Caki2 (cell line): ENCODE results near the gene ZACN. TPM values are rescaled to one million over a fixed set of nuclear protein-coding genes. Genes with fewer than 3 reads are reported as not detected.

ENCODE experiments used
- DNase-seq: peaks from one replicate; pipeline ENCODE4 v3.0.0-alpha.2; 2015; ENCODE audit warnings: low read depth
- in situ Hi-C: cut with HindIII; loops from 2 replicates; pipeline ENCODE4 v1.10.0; 2016; ENCODE audit warnings: low sequenced_read_pairs, low pct_unique_long_range_greater_than_20kb, mixed read lengths
- total RNA-seq: library from RNA; depleted of rRNA; stranded (reverse); fragments of >200 nt; shearing (Covaris generic); gene quantifications from 2 replicates; pipeline ENCODE4 v1.2.3, GENCODE V29; 2014; ENCODE audit warnings: low replicate concordance; rRNA removed

Gene ZACN
- total RNA-seq, 1 experiment from 2014 or later: not detected

DNA sequence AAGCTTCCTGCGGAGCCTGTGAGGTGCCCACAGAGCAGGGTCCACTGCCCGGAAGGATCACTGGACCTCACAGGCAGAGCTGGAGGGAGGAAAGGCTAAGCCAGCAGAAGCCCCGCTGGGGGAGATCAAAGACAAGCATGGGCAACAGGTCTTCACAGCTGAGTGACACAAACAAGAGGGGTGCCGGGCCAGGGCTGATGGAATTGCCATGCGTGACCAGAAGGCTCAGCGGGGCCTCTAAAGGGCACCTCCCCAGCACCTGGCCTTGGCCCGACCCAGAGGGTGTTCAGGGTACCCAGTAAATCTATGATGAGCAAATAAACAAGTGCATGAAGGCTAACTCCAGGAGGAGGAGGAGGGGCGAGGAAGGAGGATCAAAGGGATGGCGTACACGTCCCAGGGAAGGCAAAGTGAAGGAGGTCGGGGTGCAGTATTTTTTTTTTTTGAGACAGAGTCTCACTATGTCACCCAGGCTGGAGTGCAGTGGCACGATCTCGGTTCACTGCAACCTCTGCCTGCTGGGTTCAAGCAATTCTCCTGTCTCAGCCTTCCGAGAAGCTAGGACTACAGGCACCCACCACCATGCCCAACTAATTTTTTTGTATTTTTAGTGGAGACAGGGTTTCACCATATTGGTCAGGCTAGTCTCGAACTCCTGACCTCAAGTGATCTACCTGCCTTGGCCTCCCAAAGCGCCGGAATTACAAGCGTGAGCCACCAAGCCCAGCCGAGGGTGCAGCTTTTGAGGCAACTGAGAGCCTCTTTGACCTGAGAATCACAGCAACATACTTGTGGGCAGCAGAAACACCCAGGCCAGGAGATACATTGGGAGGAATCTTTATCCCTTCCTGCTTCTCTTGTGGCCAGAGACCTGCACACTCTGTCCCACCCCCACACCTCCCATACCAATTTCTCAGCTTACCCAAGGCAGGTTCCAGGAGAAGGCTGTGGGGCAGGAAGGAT is 40.7 kb downstream of the ZACN start:
- no peak for DNase-seq
- in situ Hi-C loops: no loop called here

DNA sequence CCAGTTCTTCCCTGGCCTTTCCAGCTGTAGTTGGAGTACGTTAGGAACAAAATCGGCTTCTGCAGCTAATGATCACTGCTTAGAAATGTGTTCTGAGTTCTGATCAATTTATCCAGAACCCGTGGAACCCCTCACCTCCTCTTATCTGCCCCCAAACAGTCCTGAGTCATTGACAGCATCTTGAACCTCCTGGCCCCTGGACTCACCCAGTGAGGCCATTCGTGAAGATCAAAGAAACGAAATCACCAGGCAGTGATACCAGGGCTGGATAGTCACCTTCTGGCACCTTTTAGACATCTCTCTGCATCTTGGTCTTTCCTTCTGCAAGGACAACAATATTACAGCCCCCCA is 41.7 kb downstream of the ZACN start:
- DNase-seq: no peak
- in situ Hi-C loops: no loop called here

GRCh38 chr17:76121932-76122430 is 43.0 kb downstream of the ZACN start:
- no peak for DNase-seq
- in situ Hi-C loops: no loop called here

- in situ Hi-C loops: no loop called here
- DNase-seq: no peak
Measured at GRCh38 chr17:76122431-76123190, 43.6 kb downstream of the ZACN start.

- in situ Hi-C loops: no loop called here
- DNase-seq: no peak
Measured at GRCh38 chr17:76123191-76123499, 44.2 kb downstream of the ZACN start.

DNA sequence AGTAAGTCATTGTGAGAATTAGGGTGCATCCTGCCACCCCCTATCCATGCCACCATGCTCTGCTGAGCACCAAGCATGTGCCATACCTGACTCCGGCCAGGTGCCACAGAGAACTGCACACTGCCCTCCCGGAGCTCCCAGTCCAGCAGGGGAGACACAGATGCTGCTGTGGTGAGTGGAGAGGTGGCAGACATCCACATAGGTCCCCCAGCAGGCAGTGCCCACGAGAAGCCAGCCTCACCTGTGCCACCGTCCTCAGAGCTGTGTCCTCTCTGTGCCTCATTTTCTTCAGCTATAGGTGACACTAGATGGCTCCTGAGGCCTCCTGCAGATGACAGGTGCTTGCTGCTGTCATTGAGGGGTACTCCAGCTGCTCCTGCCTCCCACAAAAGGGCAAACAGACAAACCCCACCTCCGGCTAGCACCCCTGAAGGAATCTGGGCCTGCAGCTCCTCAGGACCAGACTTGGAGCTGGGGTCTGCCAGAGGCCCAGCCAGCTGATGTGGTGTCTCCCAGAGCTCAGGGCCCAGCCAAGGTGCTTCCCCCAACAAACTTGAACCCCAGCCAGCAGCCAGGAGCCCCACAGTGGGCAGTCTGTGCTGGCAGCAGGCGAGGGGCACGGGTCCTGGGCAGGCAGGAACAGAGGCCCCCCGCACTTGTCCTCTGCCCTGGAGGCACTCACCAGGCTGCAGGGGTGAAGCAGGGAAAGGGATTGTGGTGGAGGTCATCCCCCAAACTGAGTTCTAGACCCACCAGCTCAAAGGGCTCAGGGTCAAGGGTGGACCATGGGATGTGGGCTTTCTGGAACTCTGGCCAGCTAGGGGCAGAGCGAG is 45.0 kb downstream of the ZACN start:
- DNase-seq: no peak
- in situ Hi-C loops: no loop called here

GRCh38 chr17:76124582-76125390 is 45.8 kb downstream of the ZACN start:
- in situ Hi-C loops: no loop called here
- no peak for DNase-seq

- in situ Hi-C loops: no loop called here
- DNase-seq: no peak
Measured at GRCh38 chr17:76125391-76125675, 46.4 kb downstream of the ZACN start.

GRCh38 chr17:76125922-76126321 is 46.9 kb downstream of the ZACN start:
- in situ Hi-C loops: no loop called here
- DNase-seq: no peak

- in situ Hi-C loops: no loop called here
- DNase-seq: no peak
Measured at GRCh38 chr17:76130473-76130872, 51.5 kb downstream of the ZACN start.

DNA sequence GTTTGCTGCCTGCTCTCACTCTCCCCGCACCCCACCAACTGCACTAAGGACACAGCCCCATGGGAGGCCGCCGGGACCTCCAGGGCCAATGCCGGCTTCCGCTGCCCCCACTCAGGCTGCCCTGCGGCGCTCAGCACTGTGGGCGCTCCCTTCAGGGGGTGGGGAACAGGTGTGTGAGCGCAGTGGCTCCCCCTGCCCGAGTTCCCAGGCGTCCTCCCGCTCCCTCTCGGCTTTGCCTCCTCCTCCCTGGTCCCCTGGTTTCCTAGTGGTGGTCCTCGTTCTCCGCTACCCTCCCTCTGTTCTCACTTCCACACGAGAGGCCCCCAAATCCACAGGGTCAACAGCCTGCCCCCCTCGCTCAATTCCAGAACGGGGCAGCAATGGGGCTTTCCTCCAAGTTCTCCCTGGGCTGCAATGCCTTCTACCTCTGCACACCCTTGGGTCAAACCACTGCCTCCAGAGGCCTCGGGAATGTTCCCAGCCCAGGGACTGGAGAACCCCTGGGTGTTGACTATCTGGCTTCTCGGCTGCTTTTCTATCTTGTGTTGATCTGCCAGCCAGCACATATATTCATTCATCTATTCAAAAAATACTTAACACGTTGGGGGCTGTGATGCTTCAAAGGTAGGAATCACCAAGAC is 52.2 kb downstream of the ZACN start:
- DNase-seq: no peak
- in situ Hi-C loops: no loop called here

- DNase-seq: no peak
- in situ Hi-C loops: no loop called here
Measured at GRCh38 chr17:76131692-76132573, 53.0 kb downstream of the ZACN start.

Other genes starting within 250 kb of the ZACN start
- gene UNC13D, start 234.8 kb upstream of the ZACN start, total RNA-seq: 1.5 and 2.2 TPM in 2 replicates
- gene WBP2, start 223.8 kb upstream of the ZACN start, total RNA-seq: 16.9 and 25.7 TPM in 2 replicates
- gene TRIM47, start 200.6 kb upstream of the ZACN start, total RNA-seq: 73.4 and 102 TPM in 2 replicates
- 30.9 and 44.3 TPM in 2 replicates for gene TRIM65, start 182.2 kb upstream of the ZACN start, total RNA-seq
- 103 and 124 TPM in 2 replicates for gene MRPL38, start 174.3 kb upstream of the ZACN start, total RNA-seq
- 14.2 and 19.6 TPM in 2 replicates for gene FBF1, start 138.1 kb upstream of the ZACN start, total RNA-seq
- gene ACOX1, start 100.0 kb upstream of the ZACN start, total RNA-seq: 15.6 and 20.9 TPM in 2 replicates
- gene TEN1, start 99.9 kb upstream of the ZACN start, total RNA-seq: 23.1 and 46.5 TPM in 2 replicates
- gene CDK3, start 78.3 kb upstream of the ZACN start, total RNA-seq: 5.3 and 12.0 TPM in 2 replicates
- 48.6 and 51.7 TPM in 2 replicates for gene EVPL, start 51.9 kb upstream of the ZACN start, total RNA-seq
- 58.2 and 60.8 TPM in 2 replicates for gene SRP68, start 6.7 kb upstream of the ZACN start, total RNA-seq
- gene GALR2, start 4.4 kb upstream of the ZACN start, total RNA-seq: not detected in 2 replicates
- 71.7 and 72.1 TPM in 2 replicates for gene EXOC7, start 24.6 kb downstream of the ZACN start, total RNA-seq
- gene FOXJ1, start 62.1 kb downstream of the ZACN start, total RNA-seq: 1.7 TPM in 1 of 2 replicates, not detected in the other
- 12.9 and 18.2 TPM in 2 replicates for gene RNF157, start 161.3 kb downstream of the ZACN start, total RNA-seq
- gene UBALD2, start 186.2 kb downstream of the ZACN start, total RNA-seq: 4.8 and 6.5 TPM in 2 replicates
- gene QRICH2, start 229.1 kb downstream of the ZACN start, total RNA-seq: 1.4 and 3.6 TPM in 2 replicates